Endothelial cell of umbilical vein (primary cell): Measurements from ENCODE around the gene POLR2L. TPM values are rescaled to one million over a fixed set of nuclear protein-coding genes. Genes with fewer than 3 reads are reported as not detected.

Experiments used
- BruUV-seq: library from RNA; stranded (reverse); fragments of 400-500 nt; replicated peaks from 2 replicates; lab custom pipeline; 2021; lab: Mats Ljungman, UMichigan
- CTCF ChIA-PET: fragments of 300-600, 350-600 bp; sonication (Branson Sonifier 250); formaldehyde crosslinking; loops from one replicate; lab custom pipeline; 2021; ENCODE audit warnings: antibody characterized with exemption, inconsistent platforms; lab: Charles Lee
- POLR2A ChIA-PET: fragments of 300-600, 350-600 bp; sonication (Branson Sonifier 250); formaldehyde crosslinking; loops from one replicate; lab custom pipeline; 2021; ENCODE audit warnings: antibody characterized with exemption, inconsistent platforms; lab: Charles Lee
- DNase-seq: peaks from one replicate; pipeline ENCODE4 v3.0.0-alpha.2; 2011; ENCODE audit warnings: low read depth, low spot score
- FAIRE-seq: peaks from 2 replicates; lab custom pipeline; 2011; peaks lifted over from hg19 to GRCh38; lab: Jason Lieb, UNC
- H2AFZ ChIP-seq: 2 replicates; pipeline ENCODE4 v1.6.0; 2012; ENCODE audit warnings: low read depth, low read length, control low read depth, inconsistent platforms
- H3K27ac ChIP-seq: 2 replicates; pipeline ENCODE4 v1.5.1; 2011; ENCODE audit warnings: low read depth, mild to moderate bottlenecking, control low read depth, low read length, moderate library complexity; ENCODE audit not compliant: insufficient read depth
- H3K27me3 ChIP-seq, 2 experiments: 2 replicates each; pipeline versions ENCODE4 v1.6.0 to v1.6.1; 2011; ENCODE audit warnings: low read length in 2 of 2, mixed read lengths in 1 of 2; ENCODE audit not compliant: control insufficient read depth in 2 of 2, insufficient read depth in 2 of 2
- H3K36me3 ChIP-seq, 2 experiments: 2 replicates in 1 of 2; 3 replicates in 1 of 2; pipeline ENCODE4 v1.5.1; 2011; ENCODE audit warnings: low read length in 2 of 2, mild to moderate bottlenecking in 1 of 2, moderate library complexity in 1 of 2; ENCODE audit not compliant: control insufficient read depth in 2 of 2, insufficient read depth in 2 of 2; ENCODE audit errors: extremely low read depth in 1 of 2
- H3K4me1 ChIP-seq: 3 replicates; pipeline ENCODE4 v1.5.1; 2011; ENCODE audit warnings: mild to moderate bottlenecking, low read length; ENCODE audit not compliant: control insufficient read depth, insufficient read depth; ENCODE audit errors: extremely low read depth
- H3K4me2 ChIP-seq: 2 replicates; pipeline ENCODE4 v1.6.1; 2011; ENCODE audit warnings: low read length, control low read depth, mixed read lengths; ENCODE audit not compliant: insufficient read depth
- H3K4me3 ChIP-seq, 3 experiments: fragments of 200-600 bp in 1 of 3; sonication (generic), shearing (Covaris generic) in 1 of 3; replicated peaks in 1 of 3; 2 replicates each; pipeline ENCODE4 v1.5.1; 2011 to 2016; ENCODE audit warnings: control low read depth in 3 of 3, low read length in 3 of 3, mild to moderate bottlenecking in 2 of 3, inconsistent platforms in 1 of 3, low read depth in 1 of 3, moderate library complexity in 1 of 3; ENCODE audit not compliant: insufficient read depth in 1 of 3
- H3K79me2 ChIP-seq: 2 replicates; pipeline ENCODE4 v1.6.0; 2012; ENCODE audit warnings: low read length, inconsistent platforms; ENCODE audit not compliant: control insufficient read depth, insufficient read depth
- H3K9ac ChIP-seq: replicated peaks from 2 replicates; pipeline ENCODE3; 2011; ENCODE audit warnings: low read length, control low read depth; ENCODE audit not compliant: insufficient read depth; ENCODE audit errors: extremely low read depth
- H3K9me1 ChIP-seq: replicated peaks from 3 replicates; pipeline ENCODE4 v1.6.0; 2011; ENCODE audit warnings: mild to moderate bottlenecking, low read length; ENCODE audit not compliant: control insufficient read depth, insufficient read depth; ENCODE audit errors: extremely low read depth
- H3K9me3 ChIP-seq: replicated peaks from 2 replicates; pipeline ENCODE4 v1.5.1; 2012; ENCODE audit warnings: low read length, inconsistent platforms; ENCODE audit not compliant: control insufficient read depth, insufficient read depth
- H4K20me1 ChIP-seq: replicated peaks from 2 replicates; pipeline ENCODE3; 2011; ENCODE audit warnings: mild to moderate bottlenecking, low read length; ENCODE audit not compliant: control insufficient read depth, insufficient read depth; ENCODE audit errors: extremely low read depth
- EZH2 ChIP-seq: IDR thresholded peaks from 2 replicates; pipeline ENCODE4 v1.6.1; 2012; ENCODE audit warnings: borderline replicate concordance, low read depth, mild to moderate bottlenecking, moderate library complexity, low read length, inconsistent platforms; ENCODE audit not compliant: severe bottlenecking
- JUN ChIP-seq: IDR thresholded peaks from 2 replicates; pipeline ENCODE4 v1.6.1; 2011; ENCODE audit warnings: borderline replicate concordance, low read depth; ENCODE audit not compliant: insufficient read length, insufficient read depth
- POLR2A ChIP-seq: IDR thresholded peaks from 2 replicates; pipeline ENCODE4 v1.6.1; 2012; ENCODE audit warnings: low read depth, mild to moderate bottlenecking, control low read depth, low read length
- POLR2AphosphoS5 ChIP-seq: IDR thresholded peaks from 2 replicates; pipeline ENCODE4 v1.6.1; 2012; ENCODE audit warnings: low read depth, mild to moderate bottlenecking, control low read depth, low read length, moderate library complexity; ENCODE audit not compliant: insufficient read depth
- dilution Hi-C: fragments of 300-500 bp; cut with MboI; formaldehyde crosslinking; loops from one replicate; pipeline ENCODE4 v1.15.0; 2019; ENCODE audit warnings: low sequenced_read_pairs; ENCODE audit not compliant: extremely low pct_ligation_motif_present
- intact Hi-C: fragments of 100-400 bp; cut with micrococcal nuclease; formaldehyde crosslinking; loops from one replicate; pipeline ENCODE4 v1.10.0; 2022
- polyA plus RNA-seq, 4 experiments: library from polyadenylated mRNA; depleted of rRNA in 3 of 4; stranded (reverse) in 3 of 4; unstranded in 1 of 4; fragments of >200 nt; gene quantifications; 2 replicates each; pipeline versions ENCODE4 v1.2.1 to v1.2.3, GENCODE V29; 2011 to 2012; ENCODE audit warnings: missing spikeins in 1 of 4
- total RNA-seq: library from RNA; stranded (reverse); gene quantifications from 2 replicates; pipeline ENCODE4 v1.2.3, GENCODE V29; 2021

Gene POLR2L
- total and polyA plus RNA-seq, 2 donors (not counting 3 experiments of a cell fraction or from before 2014, with no cell fraction given) = 146 to 259 TPM

GRCh38 chr11:830295-831117 is 11.8 kb downstream of the POLR2L start:
- TF ChIP-seq POLR2A (peak; percentile 9), EZH2 (no peak), POLR2AphosphoS5 (peak; percentile 48)
- no peaks in the 10 kb centered on the region for H3K27me3 ChIP-seq
- peak; percentile 94 for FAIRE-seq
- peak overlapping the region; percentile 58 for H3K4me2 ChIP-seq
- intact Hi-C loops = no loop called here
- ChIA-PET POLR2A (interaction anchor here (2.3 to 3.6 kb wide), 2 partner anchors 11 kb away, joined by 15 to 28 read pairs; partner anchors contain the start of genes PNPLA2, POLR2L and TSPAN4), CTCF (interaction anchor here (0.8 to 2.7 kb wide), 5 partner anchors 9 to 18 kb away, joined by 3 to 10 read pairs (median 7); partner anchors contain the start of genes PNPLA2 and TSPAN4)
- dilution Hi-C loops = no loop called here
- H3K27ac ChIP-seq = no peak overlapping the region
- H3K36me3 ChIP-seq = peaks cover 0 to 1% of the 10 kb centered on the region in 2 experiments
- no peaks in the 10 kb centered on the region for H3K9me1 ChIP-seq
- H3K9ac ChIP-seq = peak overlapping the region; percentile 1
- H3K9me3 ChIP-seq = no peaks in the 10 kb centered on the region
- peaks cover 57% of the 10 kb centered on the region for H3K4me1 ChIP-seq
- BruUV-seq = no TSS peak
- H3K79me2 ChIP-seq = peaks cover 15% of the 10 kb centered on the region
- peak overlapping the region; percentile 59 for H2AFZ ChIP-seq
- peak; percentile 82 for DNase-seq
- no peaks in the 10 kb centered on the region for H4K20me1 ChIP-seq
- peak overlapping the region in 2 of 3 experiments; percentile 14 to 34 for H3K4me3 ChIP-seq

GRCh38 chr11:829847-830294 is 12.5 kb downstream of the POLR2L start:
- peak overlapping the region; percentile 1 for H3K9ac ChIP-seq
- H3K27me3 ChIP-seq = no peaks in the 10 kb centered on the region
- H3K4me2 ChIP-seq = peak overlapping the region; percentile 58
- H3K9me3 ChIP-seq = no peaks in the 10 kb centered on the region
- no peak overlapping the region for H3K27ac ChIP-seq
- peaks cover 52% of the 10 kb centered on the region for H3K4me1 ChIP-seq
- no peak for TF ChIP-seq JUN
- TF ChIP-seq POLR2A = peak; percentile 57
- POLR2A ChIA-PET = interaction anchor here (1.5 to 3.6 kb wide), 3 partner anchors 11 to 15 kb away, joined by 6 to 28 read pairs (median 15); partner anchors contain the start of genes PNPLA2, POLR2L and TSPAN4
- peaks cover 13% of the 10 kb centered on the region for H3K79me2 ChIP-seq
- no peak for DNase-seq
- H3K4me3 ChIP-seq = peak overlapping the region in 2 of 3 experiments; percentile 7 to 34
- CTCF ChIA-PET = interaction anchor here (1.3 to 2.7 kb wide), 5 partner anchors 10 to 24 kb away, joined by 5 to 10 read pairs (median 7); partner anchors contain the start of genes PIDD1, PNPLA2 and TSPAN4
- intact Hi-C loops (loop anchor here (1.0 kb wide), 1 partner anchor 11 kb away; no protein-coding TSS in a partner anchor), dilution Hi-C loops (no loop called here)
- no TSS peak for BruUV-seq
- H3K9me1 ChIP-seq = no peaks in the 10 kb centered on the region
- H2AFZ ChIP-seq = peak overlapping the region; percentile 59
- no peak for FAIRE-seq
- H4K20me1 ChIP-seq = no peaks in the 10 kb centered on the region
- H3K36me3 ChIP-seq = peaks cover 1 to 2% of the 10 kb centered on the region in 2 experiments
